H9 (cell line): ENCODE results near the gene PLA2G1B. TPM values are rescaled to one million over a fixed set of nuclear protein-coding genes. Genes with fewer than 3 reads are reported as not detected.

Experiments
- DNase-seq: peaks from one replicate; pipeline ENCODE4 v3.0.0-alpha.2; 2017
- H2AFZ ChIP-seq: one replicate; pipeline ENCODE4 v1.6.1; 2013; ENCODE audit warnings: mild to moderate bottlenecking, low read length, control low read depth, moderate library complexity
- H2AK5ac ChIP-seq: 2 replicates; pipeline ENCODE4 v1.6.1; 2013; ENCODE audit warnings: low read length, control low read depth, mixed read lengths; ENCODE audit not compliant: insufficient read length
- H2BK120ac ChIP-seq: one replicate; pipeline ENCODE4 v1.6.1; 2013; ENCODE audit warnings: low read depth, mild to moderate bottlenecking, low read length, control low read depth, inconsistent platforms; ENCODE audit not compliant: poor library complexity, severe bottlenecking
- H2BK12ac ChIP-seq: 2 replicates; pipeline ENCODE4 v1.6.1; 2013; ENCODE audit warnings: low read length, control low read depth, mixed read lengths, low read depth; ENCODE audit not compliant: insufficient read length
- H2BK15ac ChIP-seq: 2 replicates; pipeline ENCODE4 v1.6.1; 2013; ENCODE audit warnings: low read depth, low read length, control low read depth
- H2BK20ac ChIP-seq: one replicate; pipeline ENCODE4 v1.6.1; 2013; ENCODE audit warnings: low read depth, mild to moderate bottlenecking, low read length, control low read depth, inconsistent platforms; ENCODE audit not compliant: poor library complexity, severe bottlenecking
- H2BK5ac ChIP-seq: 2 replicates; pipeline ENCODE4 v1.6.1; 2013; ENCODE audit warnings: low read length, control low read depth, mixed read lengths; ENCODE audit not compliant: insufficient read length
- H3K14ac ChIP-seq: 2 replicates; pipeline ENCODE4 v1.6.1; 2013; ENCODE audit warnings: low read length, control low read depth; ENCODE audit not compliant: insufficient read depth
- H3K18ac ChIP-seq: 2 replicates; pipeline ENCODE4 v1.6.1; 2013; ENCODE audit warnings: low read depth, mild to moderate bottlenecking, mixed read lengths, low read length, control low read depth; ENCODE audit not compliant: insufficient read length
- H3K23ac ChIP-seq: 2 replicates; pipeline ENCODE4 v1.6.1; 2013; ENCODE audit warnings: low read length, control low read depth, mixed read lengths, low read depth; ENCODE audit not compliant: insufficient read length
- H3K23me2 ChIP-seq: 2 replicates; pipeline ENCODE4 v1.6.1; 2013; ENCODE audit warnings: low read depth, mild to moderate bottlenecking, mixed read lengths, low read length, control low read depth; ENCODE audit not compliant: insufficient read length, poor library complexity, severe bottlenecking
- H3K27ac ChIP-seq: 2 replicates; pipeline ENCODE4 v1.5.1; 2013; ENCODE audit warnings: low read length, control low read depth, mixed read lengths, low read depth; ENCODE audit not compliant: insufficient read length
- H3K27me3 ChIP-seq: 2 replicates; pipeline ENCODE4 v1.6.1; 2013; ENCODE audit warnings: low read length, control low read depth, inconsistent platforms; ENCODE audit not compliant: insufficient read depth
- H3K4ac ChIP-seq: 2 replicates; pipeline ENCODE4 v1.6.1; 2013; ENCODE audit warnings: low read depth, mild to moderate bottlenecking, control low read depth, inconsistent platforms, low read length, moderate library complexity
- H3K4me1 ChIP-seq: 2 replicates; pipeline ENCODE4 v1.6.1; 2013; ENCODE audit warnings: low read length, control low read depth, inconsistent platforms; ENCODE audit not compliant: insufficient read depth
- H3K4me2 ChIP-seq: 2 replicates; pipeline ENCODE4 v1.6.1; 2013; ENCODE audit warnings: low read length, control low read depth, mixed read lengths; ENCODE audit not compliant: insufficient read length, insufficient read depth
- H3K56ac ChIP-seq: 2 replicates; pipeline ENCODE4 v1.6.1; 2013; ENCODE audit warnings: low read depth, mild to moderate bottlenecking, mixed read lengths, low read length, control low read depth; ENCODE audit not compliant: insufficient read length
- H3K79me1 ChIP-seq: 2 replicates; pipeline ENCODE4 v1.6.1; 2013; ENCODE audit warnings: low read depth, mild to moderate bottlenecking, moderate library complexity, low read length, control low read depth, inconsistent platforms; ENCODE audit not compliant: insufficient read depth, poor library complexity, severe bottlenecking
- H3K79me2 ChIP-seq: 2 replicates; pipeline ENCODE4 v1.6.1; 2013; ENCODE audit warnings: low read length, control low read depth, inconsistent platforms; ENCODE audit not compliant: insufficient read depth
- H3K9ac ChIP-seq: 2 replicates; pipeline ENCODE4 v1.6.1; 2013; ENCODE audit warnings: low read length, control low read depth, mixed read lengths; ENCODE audit not compliant: insufficient read length; ENCODE audit errors: extremely low read depth
- H3K9me3 ChIP-seq: one replicate; pipeline ENCODE4 v1.6.1; 2013; ENCODE audit warnings: low read depth, low read length, inconsistent platforms; ENCODE audit not compliant: control insufficient read depth
- H3T11ph ChIP-seq: one replicate; pipeline ENCODE4 v1.6.1; 2013; ENCODE audit warnings: mild to moderate bottlenecking, low read length, control low read depth, inconsistent platforms
- H4K20me1 ChIP-seq: one replicate; pipeline ENCODE4 v1.6.1; 2013; ENCODE audit not compliant: control insufficient read depth, insufficient read length, insufficient read depth
- H4K5ac ChIP-seq: 2 replicates; pipeline ENCODE4 v1.6.1; 2013; ENCODE audit warnings: low read depth, mild to moderate bottlenecking, mixed read lengths, low read length, control low read depth; ENCODE audit not compliant: insufficient read length
- H4K8ac ChIP-seq: replicated peaks from 2 replicates; pipeline ENCODE4 v1.6.1; 2013; ENCODE audit warnings: low read length, control low read depth, mixed read lengths, low read depth; ENCODE audit not compliant: insufficient read length
- H4K91ac ChIP-seq: 2 replicates; pipeline ENCODE4 v1.6.1; 2013; ENCODE audit warnings: low read depth, mild to moderate bottlenecking, moderate library complexity, mixed read lengths, low read length, control low read depth; ENCODE audit not compliant: insufficient read length
- H3K27ac Mint-ChIP-seq, 3 experiments: 2 replicates in 2 of 3; 3 replicates in 1 of 3; pipeline ENCODE4 v1.8.0; 2020 to 2021; ENCODE audit warnings: mixed read lengths in 3 of 3, mild to moderate bottlenecking in 1 of 3, moderate library complexity in 1 of 3
- H3K27me3 Mint-ChIP-seq: 2 replicates; pipeline ENCODE4 v1.8.0; 2021; ENCODE audit warnings: low read depth, mild to moderate bottlenecking, moderate library complexity, mixed read lengths
- H3K36me3 Mint-ChIP-seq, 3 experiments: 2 replicates in 2 of 3; 3 replicates in 1 of 3; pipeline ENCODE4 v1.8.0; 2020 to 2021; ENCODE audit warnings: low read depth in 3 of 3, mixed read lengths in 3 of 3; ENCODE audit not compliant: insufficient read depth in 1 of 3
- H3K4me1 Mint-ChIP-seq, 2 experiments: 2 replicates each; pipeline ENCODE4 v1.8.0; 2020; ENCODE audit warnings: mixed read lengths in 2 of 2
- H3K4me3 Mint-ChIP-seq, 2 experiments: 2 replicates in 1 of 2; 3 replicates in 1 of 2; pipeline ENCODE4 v1.8.0; 2020 to 2021; ENCODE audit warnings: mild to moderate bottlenecking in 2 of 2, mixed read lengths in 2 of 2, moderate library complexity in 1 of 2
- H3K9me3 Mint-ChIP-seq, 2 experiments: 2 replicates in 1 of 2; 3 replicates in 1 of 2; pipeline ENCODE4 v1.8.0; 2020; ENCODE audit warnings: mild to moderate bottlenecking in 2 of 2, mixed read lengths in 2 of 2, moderate library complexity in 1 of 2
- CTCF ChIP-seq: fragments of 200-600 bp; sonication (generic); conservative IDR thresholded peaks from 3 replicates; pipeline ENCODE4 v1.8.0; 2021; ENCODE audit warnings: antibody characterized with exemption, mild to moderate bottlenecking
- WGBS: extraction: QIAGEN DNeasy Blood & Tissue Kit; methylation state at CpG from one replicate; pipeline ENCODE4 v1.1.7; 2013; ENCODE audit warnings: missing lambda C conversion rate, low lambda C conversion rate, mixed read lengths; ENCODE audit not compliant: insufficient read length; ENCODE audit errors: extremely low coverage; 5-methylcytosine and 5-hydroxymethylcytosine counted together
- total RNA-seq: library from RNA; stranded (reverse); gene quantifications from 2 replicates; pipeline ENCODE4 v1.2.1, GENCODE V29; 2021

The PLA2G1B gene
- total RNA-seq, 1 experiment from 2014 or later, result not detected

- no peaks in the 10 kb centered on the region for H3K27me3 Mint-ChIP-seq
- peak; percentile 47; the same call in 2 of the 3 replicates for TF ChIP-seq CTCF
- no peaks in the 10 kb centered on the region for H3K9me3 Mint-ChIP-seq
- H3K4me2 ChIP-seq, result no peak overlapping the region
- no peaks in the 10 kb centered on the region for H3K27me3 ChIP-seq
- no CpG with 5 or more reads among the region's 7 CpGs for whole genome bisulfite sequencing
- no peak overlapping the region for H2BK12ac ChIP-seq
- no peaks in the 10 kb centered on the region for H4K20me1 ChIP-seq
- H3K4me1 Mint-ChIP-seq, result peaks cover 0 to 11% of the 10 kb centered on the region in 2 experiments; a peak in 2 of 4 replicates
- H2BK120ac ChIP-seq, result no peak overlapping the region
- H3K4me1 ChIP-seq, result no peaks in the 10 kb centered on the region
- H3K23me2 ChIP-seq, result no peaks in the 10 kb centered on the region
- H3K27ac Mint-ChIP-seq, result no peak overlapping the region
- no peaks in the 10 kb centered on the region for H3K79me1 ChIP-seq
- H3K4ac ChIP-seq, result no peak overlapping the region
- no peak overlapping the region for H2BK5ac ChIP-seq
- H3T11ph ChIP-seq, result no peak overlapping the region
- H3K14ac ChIP-seq, result no peak overlapping the region
- H3K27ac ChIP-seq, result no peak overlapping the region
- H3K4me3 Mint-ChIP-seq, result no peak overlapping the region
- no peak overlapping the region for H3K18ac ChIP-seq
- no peak overlapping the region for H3K9ac ChIP-seq
- H3K36me3 Mint-ChIP-seq, result peaks cover 21 to 67% (median 61%) of the 10 kb centered on the region in 3 experiments; a peak in 6 of 7 replicates
- H3K23ac ChIP-seq, result no peak overlapping the region
- no peak overlapping the region for H4K5ac ChIP-seq
- H4K8ac ChIP-seq, result no peak overlapping the region
- H2BK20ac ChIP-seq, result no peak overlapping the region
- H2AK5ac ChIP-seq, result no peak overlapping the region
- no peaks in the 10 kb centered on the region for H3K9me3 ChIP-seq
- no peaks in the 10 kb centered on the region for H3K79me2 ChIP-seq
- no peak overlapping the region for H2AFZ ChIP-seq
- H2BK15ac ChIP-seq, result no peak overlapping the region
- H3K56ac ChIP-seq, result no peak overlapping the region
- no peak for DNase-seq
- H4K91ac ChIP-seq, result no peak overlapping the region
Measured at GRCh38 chr12:120346681-120347080, 19.1 kb upstream of the PLA2G1B start.
